K562 (cell line): ENCODE data around the gene TBC1D12. TPM values are rescaled to one million over a fixed set of nuclear protein-coding genes. Genes with fewer than 3 reads are reported as not detected.

Experiments
- BRF2 ChIP-seq: IDR thresholded peaks from 3 replicates; pipeline ENCODE4 v1.6.1; 2011; ENCODE audit warnings: borderline replicate concordance, mild to moderate bottlenecking; ENCODE audit not compliant: insufficient read length, insufficient read depth
- ETV6 ChIP-seq, 3 experiments: fragments of 150-350 bp in 1 of 3; sonication (generic) in 1 of 3; formaldehyde crosslinking in 1 of 3; IDR thresholded peaks; 2 replicates each; pipeline versions ENCODE4 v1.6.1 to v1.8.0; 2014 to 2022; ENCODE audit warnings: borderline replicate concordance in 2 of 3, low read depth in 2 of 3, antibody characterized with exemption in 1 of 3, low read length in 1 of 3, mild to moderate bottlenecking in 1 of 3, missing genetic modification reagents in 1 of 3
- GATAD2B ChIP-seq: fragments of 450-650 bp; IDR thresholded peaks from 2 replicates; pipeline ENCODE4 v1.6.1; 2017; ENCODE audit warnings: mild to moderate bottlenecking, borderline replicate concordance
- KAT7 ChIP-seq: sonication (generic); formaldehyde crosslinking; IDR thresholded peaks from 2 replicates; pipeline ENCODE4 v1.8.0; 2022; ENCODE audit warnings: missing genetic modification reagents, mild to moderate bottlenecking, borderline replicate concordance
- LARP7 ChIP-seq: fragments of 450-650 bp; IDR thresholded peaks from 2 replicates; pipeline ENCODE4 v1.6.1; 2016
- MAZ ChIP-seq, 2 experiments: fragments of 450-650 bp in 1 of 2; sonication (generic) in 1 of 2; formaldehyde crosslinking; IDR thresholded peaks in 1 of 2; conservative IDR thresholded peaks in 1 of 2; 2 replicates each; pipeline versions ENCODE4 v1.4.0 to v1.5.0; 2020; ENCODE audit warnings: mild to moderate bottlenecking in 1 of 2, missing genetic modification reagents in 1 of 2
- MCM3 ChIP-seq: fragments of 450-650 bp; IDR thresholded peaks from 2 replicates; pipeline ENCODE4 v1.6.1; 2016
- NCOA6 ChIP-seq: fragments of 450-650 bp; IDR thresholded peaks from 2 replicates; pipeline ENCODE4 v1.6.1; 2017; ENCODE audit warnings: mild to moderate bottlenecking
- NONO ChIP-seq, 2 experiments: fragments of 200-400 bp in 1 of 2; fragments of 450-650 bp in 1 of 2; formaldehyde crosslinking in 1 of 2; IDR thresholded peaks; 2 replicates each; pipeline ENCODE4 v1.6.1; 2017; ENCODE audit warnings: low read depth in 2 of 2, mild to moderate bottlenecking in 2 of 2, moderate library complexity in 2 of 2, low read length in 1 of 2
- NR2F6 ChIP-seq: fragments of 450-650 bp; formaldehyde crosslinking; IDR thresholded peaks from 2 replicates; pipeline ENCODE4 v1.4.0; 2020; ENCODE audit warnings: mild to moderate bottlenecking
- PHF8 ChIP-seq: fragments of 200-600 bp; sonication (generic); IDR thresholded peaks from 2 replicates; pipeline ENCODE4 v1.6.1; 2012; ENCODE audit warnings: mixed run types, mild to moderate bottlenecking, inconsistent platforms, low read length, moderate library complexity, borderline replicate concordance
- PRPF4 ChIP-seq: fragments of 200-400 bp; formaldehyde crosslinking; IDR thresholded peaks from one replicate; pipeline ENCODE4 v1.6.1; 2017; ENCODE audit warnings: low read length, low read depth, mild to moderate bottlenecking; ENCODE audit not compliant: insufficient read depth, poor library complexity, severe bottlenecking
- SMARCA5 ChIP-seq: fragments of 450-650 bp; IDR thresholded peaks from 2 replicates; pipeline ENCODE4 v1.6.1; 2016
- SRSF7 ChIP-seq: fragments of 200-400 bp; formaldehyde crosslinking; optimal IDR thresholded peaks from 2 replicates; pipeline ENCODE3; 2017; ENCODE audit warnings: mild to moderate bottlenecking, low read depth, low read length
- ZBED1 ChIP-seq: IDR thresholded peaks from 2 replicates; pipeline ENCODE4 v1.6.1; 2014
- ZBTB11 ChIP-seq, 3 experiments: fragments of 200-800 bp in 1 of 3; fragments of 250-450 bp in 1 of 3; fragments of 450-650 bp in 1 of 3; sonication (Bioruptor Pico) in 1 of 3; sonication (Bioruptor generic) in 1 of 3; formaldehyde crosslinking in 1 of 3; IDR thresholded peaks; 2 replicates each; pipeline versions ENCODE4 v1.6.1 to v1.8.0; 2016 to 2022; ENCODE audit warnings: mild to moderate bottlenecking in 2 of 3, missing genetic modification characterization in 2 of 3, missing compliant biosample characterization in 1 of 3, moderate library complexity in 1 of 3
- ZNF57 ChIP-seq: fragments of 450-650 bp; formaldehyde crosslinking; IDR thresholded peaks from 2 replicates; pipeline ENCODE4 v1.4.0; 2020; ENCODE audit warnings: mild to moderate bottlenecking, moderate library complexity
- polyA plus RNA-seq, 8 experiments: library from polyadenylated mRNA; depleted of rRNA in 4 of 8; stranded (reverse) in 5 of 8; unstranded in 3 of 8; fragments of >200 nt; fragmentation: Nextera tagmentation in 2 of 8; fragmentation: Illumina TruSeq in 1 of 8; extraction: Ambion mirVana in 2 of 8; extraction: Trizol in 1 of 8; gene quantifications; 2 replicates each; pipeline versions ENCODE4 v1.2.1 to v1.2.3, GENCODE V29; 2011 to 2014; ENCODE audit warnings: inconsistent platforms in 1 of 8, missing spikeins in 1 of 8
- total RNA-seq, 7 experiments: library from RNA; depleted of rRNA in 6 of 7; stranded (reverse); fragments of >200 nt in 6 of 7; fragmentation: Illumina TruSeq in 2 of 7; extraction: Trizol in 2 of 7; gene quantifications; 2 replicates each; pipeline versions ENCODE4 v1.2.1 to v1.2.3, GENCODE V29; 2011 to 2021; ENCODE audit warnings: low replicate concordance in 1 of 7
- TF ChIP-seq, protein P1 (sequence below): fragments of 200-800 bp; sonication (Bioruptor generic); IDR thresholded peaks from 2 replicates; pipeline ENCODE4 v1.6.1; 2017; ENCODE audit warnings: missing genetic modification characterization, missing compliant biosample characterization
- TF ChIP-seq, protein P2 (sequence below): sonication (generic); formaldehyde crosslinking; IDR thresholded peaks from 2 replicates; pipeline ENCODE4 v1.8.0; 2022; ENCODE audit warnings: missing genetic modification reagents, mild to moderate bottlenecking, borderline replicate concordance

Gene TBC1D12
- total and polyA plus RNA-seq, 9 of the 15 experiments (the other 6 are each of a cell fraction or from before 2014, with no cell fraction given): 2.1 to 6.7 (median 3.9) TPM

- no peak for TF ChIP-seq BRF2
- TF ChIP-seq ZBTB11 (CRISPR knock-in tag; IDR thresholded peaks at IDR 0.05): no peak
- no peak for TF ChIP-seq PRPF4
- no peak for TF ChIP-seq MCM3
- TF ChIP-seq GATAD2B: no peak
- TF ChIP-seq SRSF7: no peak
- no peak for TF ChIP-seq ZNF57 (CRISPR knock-in tag)
- no peak for TF ChIP-seq SMARCA5
- no peak for TF ChIP-seq NCOA6
- TF ChIP-seq, protein P1, sequence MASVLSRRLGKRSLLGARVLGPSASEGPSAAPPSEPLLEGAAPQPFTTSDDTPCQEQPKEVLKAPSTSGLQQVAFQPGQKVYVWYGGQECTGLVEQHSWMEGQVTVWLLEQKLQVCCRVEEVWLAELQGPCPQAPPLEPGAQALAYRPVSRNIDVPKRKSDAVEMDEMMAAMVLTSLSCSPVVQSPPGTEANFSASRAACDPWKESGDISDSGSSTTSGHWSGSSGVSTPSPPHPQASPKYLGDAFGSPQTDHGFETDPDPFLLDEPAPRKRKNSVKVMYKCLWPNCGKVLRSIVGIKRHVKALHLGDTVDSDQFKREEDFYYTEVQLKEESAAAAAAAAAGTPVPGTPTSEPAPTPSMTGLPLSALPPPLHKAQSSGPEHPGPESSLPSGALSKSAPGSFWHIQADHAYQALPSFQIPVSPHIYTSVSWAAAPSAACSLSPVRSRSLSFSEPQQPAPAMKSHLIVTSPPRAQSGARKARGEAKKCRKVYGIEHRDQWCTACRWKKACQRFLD (CRISPR knock-in tag): no peak
- TF ChIP-seq NR2F6 (CRISPR knock-in tag): no peak
- TF ChIP-seq, protein P2, sequence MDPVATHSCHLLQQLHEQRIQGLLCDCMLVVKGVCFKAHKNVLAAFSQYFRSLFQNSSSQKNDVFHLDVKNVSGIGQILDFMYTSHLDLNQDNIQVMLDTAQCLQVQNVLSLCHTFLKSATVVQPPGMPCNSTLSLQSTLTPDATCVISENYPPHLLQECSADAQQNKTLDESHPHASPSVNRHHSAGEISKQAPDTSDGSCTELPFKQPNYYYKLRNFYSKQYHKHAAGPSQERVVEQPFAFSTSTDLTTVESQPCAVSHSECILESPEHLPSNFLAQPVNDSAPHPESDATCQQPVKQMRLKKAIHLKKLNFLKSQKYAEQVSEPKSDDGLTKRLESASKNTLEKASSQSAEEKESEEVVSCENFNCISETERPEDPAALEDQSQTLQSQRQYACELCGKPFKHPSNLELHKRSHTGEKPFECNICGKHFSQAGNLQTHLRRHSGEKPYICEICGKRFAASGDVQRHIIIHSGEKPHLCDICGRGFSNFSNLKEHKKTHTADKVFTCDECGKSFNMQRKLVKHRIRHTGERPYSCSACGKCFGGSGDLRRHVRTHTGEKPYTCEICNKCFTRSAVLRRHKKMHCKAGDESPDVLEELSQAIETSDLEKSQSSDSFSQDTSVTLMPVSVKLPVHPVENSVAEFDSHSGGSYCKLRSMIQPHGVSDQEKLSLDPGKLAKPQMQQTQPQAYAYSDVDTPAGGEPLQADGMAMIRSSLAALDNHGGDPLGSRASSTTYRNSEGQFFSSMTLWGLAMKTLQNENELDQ (CRISPR knock-in tag): no peak
- no peak for TF ChIP-seq LARP7
- TF ChIP-seq MAZ (CRISPR knock-in tag; conservative IDR thresholded peaks at IDR 0.05 in 1 of 2, IDR thresholded peaks at IDR 0.05 in 1 of 2): peak in 1 of 2 experiments; percentile 30; a peak in 1 of 4 replicates
- no peak for TF ChIP-seq ETV6 (IDR thresholded peaks at IDR 0.05; ENCODE audit: borderline replicate concordance in 1 of 2, low read depth in 2 of 2, low read length in 1 of 2)
- no peak for TF ChIP-seq ETV6 (CRISPR knock-in tag; IDR thresholded peaks at IDR 0.05; ENCODE audit: borderline replicate concordance)
- TF ChIP-seq KAT7: no peak
- TF ChIP-seq ZBED1: no peak
- TF ChIP-seq NONO (IDR thresholded peaks at IDR 0.05; ENCODE audit: low read depth in 2 of 2, low read length in 1 of 2): 0 out of 4 replicates have a peak, but pooled peaks of 1 of the 2 experiments have one; percentile 26
- peak; percentile 81; the same call in 1 of the 2 replicates for TF ChIP-seq PHF8
Observed at GRCh38 chr10:94545391-94546048, 143.2 kb downstream of the TBC1D12 start, which contains the start of gene HELLS (continued).
